Thyroid gland (tissue), 4 donors: ENCODE results near the gene CREB3L2.

Source experiments
- CTCF ChIP-seq, 6 experiments: fragments of 200-600 bp in 3 of 6; fragments of 450-650 bp in 3 of 6; sonication (generic) in 3 of 6; IDR thresholded peaks; one replicate each; pipeline ENCODE4 v1.5.1; 2016 to 2019; ENCODE audit warnings: antibody characterized with exemption in 6 of 6, mild to moderate bottlenecking in 2 of 6, inconsistent platforms in 1 of 6, moderate library complexity in 1 of 6
- POLR2A ChIP-seq, 2 donors: fragments of 450-650 bp; IDR thresholded peaks; one replicate each; pipeline ENCODE4 v1.6.1; 2017; ENCODE audit warnings: antibody characterized with exemption in 2 of 2, mild to moderate bottlenecking in 2 of 2, moderate library complexity in 1 of 2

GRCh38 chr7:137987563-137987962, 14.3 kb downstream of the CREB3L2 start:
- TF ChIP-seq CTCF (IDR thresholded peaks at IDR 0.05): no peak
- TF ChIP-seq POLR2A (IDR thresholded peaks at IDR 0.05): no peak
